H1 (cell line): ENCODE data around the gene DSCAM. TPM values are rescaled to one million over a fixed set of nuclear protein-coding genes. Genes with fewer than 3 reads are reported as not detected.
A peak's percentile ranks its signal among the peaks of the same experiment; 100 is the strongest.

Experiments
- CTCF ChIA-PET: fragments of 300-600 bp; sonication (Branson Sonifier 250); formaldehyde crosslinking; loops from one replicate; lab custom pipeline; 2021; ENCODE audit not compliant: partially characterized antibody; lab: Charles Lee
- POLR2A ChIA-PET: fragments of 300-600 bp; sonication (Branson Sonifier 250); formaldehyde crosslinking; loops from one replicate; lab custom pipeline; 2021; ENCODE audit warnings: inconsistent platforms; ENCODE audit not compliant: partially characterized antibody; lab: Charles Lee
- DNase-seq, 2 experiments: peaks; one replicate each; pipeline versions ENCODE4 v3.0.0 to v3.0.0-alpha.2; 2010 to 2022; ENCODE audit warnings: low spot score in 2 of 2, low read depth in 1 of 2, mixed read lengths in 1 of 2
- FAIRE-seq: peaks from 2 replicates; lab custom pipeline; 2011; peaks lifted over from hg19 to GRCh38; lab: Jason Lieb, UNC
- H2AFZ ChIP-seq: 2 replicates; pipeline ENCODE4 v1.8.1; 2012; ENCODE audit warnings: low read length, inconsistent platforms
- H2AK5ac ChIP-seq: 2 replicates; pipeline ENCODE4 v1.6.1; 2013; ENCODE audit warnings: low read depth, low read length
- H2BK120ac ChIP-seq: replicated peaks from 2 replicates; pipeline ENCODE3; 2013; ENCODE audit warnings: low read depth, low read length, inconsistent platforms
- H2BK12ac ChIP-seq: 2 replicates; pipeline ENCODE4 v1.6.1; 2013; ENCODE audit warnings: low read depth, low read length
- H2BK15ac ChIP-seq: 2 replicates; pipeline ENCODE4 v1.6.1; 2013; ENCODE audit warnings: low read length
- H2BK20ac ChIP-seq: 2 replicates; pipeline ENCODE4 v1.6.1; 2013; ENCODE audit warnings: low read length
- H2BK5ac ChIP-seq: 2 replicates; pipeline ENCODE4 v1.6.1; 2013; ENCODE audit warnings: low read depth, low read length
- H3K14ac ChIP-seq: 2 replicates; pipeline ENCODE4 v1.6.1; 2013; ENCODE audit warnings: inconsistent platforms; ENCODE audit not compliant: insufficient read length
- H3K18ac ChIP-seq: 2 replicates; pipeline ENCODE4 v1.6.1; 2013; ENCODE audit warnings: low read length; ENCODE audit errors: extremely low read depth
- H3K23ac ChIP-seq: 2 replicates; pipeline ENCODE4 v1.6.1; 2013; ENCODE audit warnings: inconsistent platforms; ENCODE audit not compliant: insufficient read length
- H3K23me2 ChIP-seq: 2 replicates; pipeline ENCODE4 v1.6.1; 2013; ENCODE audit warnings: low read depth, low read length
- H3K27ac ChIP-seq: 2 replicates; pipeline ENCODE4 v1.6.1; 2011; ENCODE audit warnings: low read depth, low read length, inconsistent platforms
- H3K27me3 ChIP-seq, 4 experiments: replicated peaks in 1 of 4; 1 replicate in 1 of 4; 2 replicates in 3 of 4; pipeline versions ENCODE4 v1.6.1 to v1.8.1; 2011 to 2013; ENCODE audit warnings: low read length in 3 of 4, mild to moderate bottlenecking in 3 of 4, inconsistent platforms in 2 of 4, mixed read lengths in 2 of 4, moderate library complexity in 1 of 4; ENCODE audit not compliant: control insufficient read depth in 3 of 4, insufficient read depth in 3 of 4; ENCODE audit errors: extremely low read depth in 1 of 4
- H3K36me3 ChIP-seq, 4 experiments: 2 replicates each; pipeline versions ENCODE4 v1.6.1 to v1.8.1; 2011 to 2013; ENCODE audit warnings: mild to moderate bottlenecking in 4 of 4, low read length in 3 of 4, moderate library complexity in 2 of 4, control low read depth in 1 of 4, inconsistent platforms in 1 of 4; ENCODE audit not compliant: insufficient read depth in 4 of 4, control insufficient read depth in 2 of 4
- H3K4ac ChIP-seq: replicated peaks from 2 replicates; pipeline ENCODE3; 2013; ENCODE audit warnings: low read length, low read depth, mixed read lengths, inconsistent platforms; ENCODE audit not compliant: insufficient read length
- H3K4me1 ChIP-seq, 4 experiments: replicated peaks in 1 of 4; 1 replicate in 1 of 4; 2 replicates in 3 of 4; pipeline versions ENCODE4 v1.6.1 to v1.8.1; 2011 to 2013; ENCODE audit warnings: low read length in 3 of 4, inconsistent platforms in 2 of 4, mixed read lengths in 1 of 4; ENCODE audit not compliant: insufficient read depth in 4 of 4, control insufficient read depth in 3 of 4
- H3K4me2 ChIP-seq, 2 experiments: 2 replicates each; pipeline versions ENCODE4 v1.6.1 to v1.8.1; 2011 to 2013; ENCODE audit warnings: low read depth in 2 of 2, low read length in 2 of 2, control low read depth in 1 of 2, inconsistent platforms in 1 of 2, mild to moderate bottlenecking in 1 of 2; ENCODE audit not compliant: insufficient read depth in 1 of 2
- H3K4me3 ChIP-seq, 4 experiments: fragments of 200-600, 300-600 bp in 1 of 4; sonication (generic), shearing (Covaris generic), sonication (Bioruptor Twin) in 1 of 4; 2 replicates each; pipeline versions ENCODE4 v1.5.1 to v1.8.1; 2011 to 2016; ENCODE audit warnings: low read length in 4 of 4, low read depth in 3 of 4, control low read depth in 2 of 4, inconsistent platforms in 2 of 4, mild to moderate bottlenecking in 2 of 4, mixed read lengths in 1 of 4, moderate library complexity in 1 of 4; ENCODE audit not compliant: insufficient read depth in 2 of 4; ENCODE audit errors: extremely low read depth in 1 of 4
- H3K56ac ChIP-seq: replicated peaks from 2 replicates; pipeline ENCODE3; 2013; ENCODE audit warnings: low read depth, mild to moderate bottlenecking, mixed read lengths, low read length, inconsistent platforms; ENCODE audit not compliant: insufficient read length
- H3K79me1 ChIP-seq: 2 replicates; pipeline ENCODE4 v1.6.1; 2013; ENCODE audit warnings: low read depth, low read length, control low read depth
- H3K79me2 ChIP-seq, 2 experiments: 2 replicates each; pipeline versions ENCODE4 v1.6.1 to v1.8.1; 2012 to 2013; ENCODE audit warnings: low read length in 2 of 2, mild to moderate bottlenecking in 2 of 2, inconsistent platforms in 1 of 2; ENCODE audit not compliant: insufficient read depth in 2 of 2, control insufficient read depth in 1 of 2
- H3K9ac ChIP-seq, 4 experiments: replicated peaks in 1 of 4; 1 replicate in 1 of 4; 2 replicates in 3 of 4; pipeline versions ENCODE4 v1.6.1 to v1.8.1; 2011 to 2013; ENCODE audit warnings: low read depth in 3 of 4, low read length in 3 of 4, control low read depth in 2 of 4, mild to moderate bottlenecking in 2 of 4, moderate library complexity in 2 of 4, inconsistent platforms in 1 of 4; ENCODE audit errors: extremely low read depth in 1 of 4
- H3K9me3 ChIP-seq, 2 experiments: 2 replicates each; pipeline versions ENCODE4 v1.6.1 to v1.8.1; 2012 to 2013; ENCODE audit warnings: mild to moderate bottlenecking in 2 of 2, moderate library complexity in 2 of 2, control low read depth in 1 of 2, inconsistent platforms in 1 of 2, low read depth in 1 of 2, low read length in 1 of 2, mixed read lengths in 1 of 2; ENCODE audit not compliant: insufficient read depth in 2 of 2
- H4K20me1 ChIP-seq, 2 experiments: replicated peaks in 1 of 2; 2 replicates each; pipeline versions ENCODE3 to v1.8.1; 2011 to 2013; ENCODE audit warnings: inconsistent platforms in 2 of 2, low read length in 2 of 2, mild to moderate bottlenecking in 1 of 2; ENCODE audit not compliant: insufficient read depth in 2 of 2, control insufficient read depth in 1 of 2
- H4K5ac ChIP-seq: 2 replicates; pipeline ENCODE4 v1.6.1; 2013; ENCODE audit warnings: low read length, low read depth, mixed read lengths, inconsistent platforms; ENCODE audit not compliant: insufficient read length
- H4K8ac ChIP-seq: 2 replicates; pipeline ENCODE4 v1.8.0; 2013; ENCODE audit warnings: mild to moderate bottlenecking, moderate library complexity, low read length, inconsistent platforms; ENCODE audit not compliant: insufficient read depth; ENCODE audit errors: extremely low read depth
- H4K91ac ChIP-seq: replicated peaks from 2 replicates; pipeline ENCODE3; 2013; ENCODE audit warnings: low read length, mixed read lengths, inconsistent platforms; ENCODE audit not compliant: insufficient read length
- ATF2 ChIP-seq: IDR thresholded peaks from 2 replicates; pipeline ENCODE4 v1.6.1; 2012; ENCODE audit warnings: low read length, inconsistent platforms
- FOSL1 ChIP-seq: IDR thresholded peaks from 2 replicates; pipeline ENCODE4 v1.6.1; 2011; ENCODE audit warnings: mild to moderate bottlenecking, low read depth, low read length, moderate library complexity; ENCODE audit not compliant: insufficient read depth
- HDAC6 ChIP-seq: IDR thresholded peaks from one replicate; pipeline ENCODE4 v1.7.1; 2012; ENCODE audit warnings: low read depth, mild to moderate bottlenecking, inconsistent platforms, low read length, moderate library complexity
- PHF8 ChIP-seq: fragments of 200-600 bp; sonication (generic); conservative IDR thresholded peaks from 2 replicates; pipeline ENCODE4 v1.7.1; 2012; ENCODE audit warnings: low read depth, mild to moderate bottlenecking, inconsistent platforms, low read length, moderate library complexity
- RFX5 ChIP-seq: IDR thresholded peaks from 2 replicates; pipeline ENCODE4 v1.6.1; 2011; ENCODE audit warnings: low read depth, low read length, improper control_type of control experiment, borderline replicate concordance
- SAP30 ChIP-seq: fragments of 300-600 bp; sonication (generic); IDR thresholded peaks from 2 replicates; pipeline ENCODE4 v1.7.1; 2012; ENCODE audit warnings: low read length, moderate library complexity, mild to moderate bottlenecking, inconsistent platforms; ENCODE audit not compliant: insufficient read depth, insufficient replicate concordance
- SP4 ChIP-seq: IDR thresholded peaks from 2 replicates; pipeline ENCODE4 v1.6.1; 2012; ENCODE audit warnings: low read length, inconsistent platforms
- TAF1 ChIP-seq: IDR thresholded peaks from 2 replicates; pipeline ENCODE4 v1.6.1; 2011; ENCODE audit warnings: mild to moderate bottlenecking, low read depth, low read length
- TAF7 ChIP-seq: optimal IDR thresholded peaks from 2 replicates; pipeline ENCODE3; 2011; ENCODE audit warnings: low read depth, mild to moderate bottlenecking, inconsistent platforms, low read length, moderate library complexity, borderline replicate concordance
- TEAD4 ChIP-seq: IDR thresholded peaks from 2 replicates; pipeline ENCODE4 v1.6.1; 2012; ENCODE audit warnings: low read depth, low read length, inconsistent platforms, mixed read lengths
- YY1 ChIP-seq: IDR thresholded peaks from 2 replicates; pipeline ENCODE4 v1.6.1; 2011; ENCODE audit warnings: low read depth, mild to moderate bottlenecking, low read length
- WGBS, 2 experiments: shearing (Covaris generic) in 1 of 2; methylation state at CpG; one replicate each; pipeline versions ENCODE4 v1.1.6 to v1.1.7; 2013 to 2015; ENCODE audit warnings: low lambda C conversion rate in 2 of 2, mixed read lengths in 2 of 2, inconsistent platforms in 1 of 2, low coverage in 1 of 2, missing lambda C conversion rate in 1 of 2; ENCODE audit not compliant: insufficient replicate concordance in 2 of 2, insufficient coverage in 1 of 2, insufficient read length in 1 of 2; ENCODE audit errors: extremely low coverage in 1 of 2, missing lambda C conversion rate in 1 of 2; 5-methylcytosine and 5-hydroxymethylcytosine counted together
- polyA plus RNA-seq, 7 experiments: library from polyadenylated mRNA; depleted of rRNA in 3 of 7; stranded (reverse) in 5 of 7; unstranded in 2 of 7; fragments of >200 nt in 5 of 7; fragments of 200-250 nt in 2 of 7; gene quantifications; 1 replicate in 5 of 7; 2 replicates in 1 of 7; 4 replicates in 1 of 7; pipeline versions ENCODE4 v1.2.1 to v1.2.3, GENCODE V29; 2011 to 2013; ENCODE audit warnings: missing spikeins in 2 of 7, mixed read lengths in 2 of 7
- total RNA-seq: library from RNA; stranded (reverse); fragmentation: NEBNext Ultra II Directional; extraction: Animal tissue kit (Norgen Biotek cat#: 25700); gene quantifications from 2 replicates; pipeline ENCODE4 v1.2.1, GENCODE V29; 2021
- TF ChIP-seq, protein P1 (sequence below): IDR thresholded peaks from 2 replicates; pipeline ENCODE4 v1.6.1; 2012; ENCODE audit warnings: inconsistent platforms

The DSCAM gene
- total and polyA plus RNA-seq, 2 of the 8 experiments (the other 6 are each of a cell fraction or from before 2014, with no cell fraction given) = 0.02 to 0.15 TPM

GRCh38 chr21:40846103-40846502, 855 bp downstream of the DSCAM start:
- H3K79me1 ChIP-seq = no peaks in the 10 kb centered on the region
- H3K14ac ChIP-seq = no peak overlapping the region
- no peak overlapping the region for H2AFZ ChIP-seq
- H3K9me3 ChIP-seq = no peaks in the 10 kb centered on the region
- H2BK5ac ChIP-seq = no peak overlapping the region
- H2BK12ac ChIP-seq = no peak overlapping the region
- no peak overlapping the region for H3K18ac ChIP-seq
- H3K27me3 ChIP-seq = peaks cover 3 to 43% (median 29%) of the 10 kb centered on the region in 4 experiments
- FAIRE-seq = no peak
- H2BK20ac ChIP-seq = no peak overlapping the region
- no peak overlapping the region for H4K8ac ChIP-seq
- H4K5ac ChIP-seq = no peak overlapping the region
- H2AK5ac ChIP-seq = no peak overlapping the region
- H3K4me2 ChIP-seq = peak overlapping the region; percentile 32 to 57; a peak in 2 of 4 replicates
- no peak overlapping the region for H3K4ac ChIP-seq
- no peak overlapping the region for H3K23ac ChIP-seq
- H3K79me2 ChIP-seq = no peaks in the 10 kb centered on the region
- H2BK120ac ChIP-seq = no peak overlapping the region
- peak overlapping the region in 1 of 4 experiments; percentile 26; a peak in 4 of 8 replicates for H3K4me3 ChIP-seq
- no peak overlapping the region for H3K56ac ChIP-seq
- no peak overlapping the region for H4K91ac ChIP-seq
- peaks cover 0 to 4% (median 3%) of the 10 kb centered on the region in 4 experiments; a peak in 2 of 7 replicates for H3K4me1 ChIP-seq
- H2BK15ac ChIP-seq = 0 out of 2 replicates have a peak overlapping the region, but pooled peaks have one; percentile 40
- H3K9ac ChIP-seq = no peak overlapping the region
- CTCF ChIA-PET = interaction anchor here (1.0 to 2.0 kb wide), 3 partner anchors 10 to 130 kb away, joined by 3 to 5 read pairs (median 5); no protein-coding TSS in a partner anchor
- POLR2A ChIA-PET = no interaction called here
- no peaks in the 10 kb centered on the region for H4K20me1 ChIP-seq
- peaks cover 9% of the 10 kb centered on the region for H3K23me2 ChIP-seq
- no peaks in the 10 kb centered on the region for H3K36me3 ChIP-seq
- H3K27ac ChIP-seq = no peak overlapping the region
- WGBS, 2 experiments = 47% methylated on average over 5 of the region's 5 CpGs; no CpG with 5 or more reads in 1 of the 2 experiments
- no peak for DNase-seq
- TF ChIP-seq SP4 (no peak), PHF8 (no peak), HDAC6 (no peak), ATF2 (no peak), TAF7 (no peak), YY1 (no peak), FOSL1 (no peak), TAF1 (no peak), TEAD4 (no peak), RFX5 (no peak), SAP30 (no peak)
- TF ChIP-seq, protein P1, sequence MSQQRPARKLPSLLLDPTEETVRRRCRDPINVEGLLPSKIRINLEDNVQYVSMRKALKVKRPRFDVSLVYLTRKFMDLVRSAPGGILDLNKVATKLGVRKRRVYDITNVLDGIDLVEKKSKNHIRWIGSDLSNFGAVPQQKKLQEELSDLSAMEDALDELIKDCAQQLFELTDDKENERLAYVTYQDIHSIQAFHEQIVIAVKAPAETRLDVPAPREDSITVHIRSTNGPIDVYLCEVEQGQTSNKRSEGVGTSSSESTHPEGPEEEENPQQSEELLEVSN = no peak
